ENCODE data around the gene TBCD.
"Not testable (repeated sequence)": the region's sequence is repeated elsewhere in the genome, so short reads cannot be mapped to it uniquely, and the experiment has no call there.

The TBCD gene

GRCh38 chr17:82729479-82730260, 22.2 kb upstream of the TBCD start:
- no peak for DNase-seq (ENCODE audit: low spot score)

DNA sequence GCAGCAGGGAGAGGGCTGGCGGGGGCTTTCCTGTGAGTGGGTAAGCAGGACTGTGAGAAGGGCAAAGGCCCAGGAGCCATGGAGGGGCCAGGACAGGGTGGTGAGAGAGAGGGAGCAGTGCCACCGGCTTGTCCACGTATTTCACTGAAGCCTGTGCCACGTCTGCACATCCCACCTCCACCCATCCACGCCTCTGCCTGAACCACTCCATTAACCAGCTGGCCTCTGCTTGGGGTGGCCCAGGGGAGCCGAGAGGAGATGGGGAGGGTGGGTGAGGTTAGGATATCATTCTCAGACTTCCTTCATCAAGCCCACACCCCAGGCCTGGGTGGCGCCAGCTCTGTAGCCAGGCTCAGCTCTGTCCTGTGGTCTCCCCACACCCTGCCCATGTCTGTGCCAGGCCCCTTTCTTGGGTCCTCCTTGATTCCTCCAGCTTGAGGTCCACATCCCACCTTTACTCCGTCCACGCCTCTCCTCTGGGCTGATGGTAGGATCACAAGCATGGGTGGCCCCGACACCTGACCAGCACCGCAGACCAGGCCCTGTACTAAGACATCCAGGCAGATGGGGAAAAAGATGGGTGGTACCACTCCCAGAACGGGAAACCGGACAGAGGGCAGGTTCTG, 19.6 kb upstream of the TBCD start:
- no peak for DNase-seq (ENCODE audit: low spot score)

- peak; percentile 86 for DNase-seq (ENCODE audit: low spot score)
These were observed 16.6 kb upstream of the TBCD start, which contains the start of gene FN3K for GRCh38 chr17:82734987-82735866. Gene FN3K, plus strand, starts transcription at chr17:82735615. Its CDS starts 22 bp downstream, at chr17:82735637.

- DNase-seq (ENCODE audit: low spot score), result peak; percentile 3
These were observed 15.2 kb upstream of the TBCD start for GRCh38 chr17:82736511-82737185.

- DNase-seq (ENCODE audit: low spot score), result peak; percentile 18
These were observed 13.6 kb upstream of the TBCD start for GRCh38 chr17:82737967-82738877.

DNA sequence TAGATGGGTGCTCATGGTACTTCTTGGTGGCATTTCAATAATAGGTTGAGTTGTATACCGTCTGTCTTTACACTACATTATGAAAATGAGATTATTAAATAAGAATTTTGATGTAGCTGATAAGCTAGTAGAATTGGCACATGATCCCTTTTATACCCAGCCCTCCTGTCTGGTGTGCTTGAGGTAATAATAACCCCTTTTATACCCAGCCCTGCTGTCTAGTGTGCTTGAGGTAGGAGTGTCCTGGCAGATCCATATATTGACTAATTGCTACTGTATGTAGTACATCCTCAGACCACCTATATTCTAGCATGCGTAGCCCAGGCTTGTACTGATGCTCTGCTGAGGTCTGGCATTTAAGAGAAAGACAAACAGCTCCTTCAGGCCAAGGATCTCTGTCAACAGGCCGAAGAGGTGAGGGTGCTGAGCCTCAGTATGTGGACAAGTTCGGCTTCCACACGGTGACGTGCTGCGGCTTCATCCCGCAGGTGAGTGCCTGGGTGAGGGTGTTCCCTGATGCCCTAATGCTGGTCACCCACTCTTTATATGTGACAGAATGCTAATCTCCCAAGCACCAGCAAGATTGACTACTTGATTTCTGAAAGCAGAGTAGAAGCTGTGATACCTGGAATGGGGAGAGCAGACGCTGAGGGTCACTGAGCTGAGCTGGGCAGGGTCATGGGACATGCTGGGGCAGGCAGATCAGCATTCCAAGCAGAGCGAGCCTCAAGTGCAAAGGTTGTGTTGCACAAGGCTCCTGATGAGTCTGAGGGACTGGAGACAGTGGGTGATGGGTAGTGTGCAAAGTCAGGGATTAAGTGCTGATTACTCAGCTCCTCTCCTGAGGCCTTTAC, 10.7 kb upstream of the TBCD start:
- DNase-seq (ENCODE audit: low spot score), result no peak

DNA sequence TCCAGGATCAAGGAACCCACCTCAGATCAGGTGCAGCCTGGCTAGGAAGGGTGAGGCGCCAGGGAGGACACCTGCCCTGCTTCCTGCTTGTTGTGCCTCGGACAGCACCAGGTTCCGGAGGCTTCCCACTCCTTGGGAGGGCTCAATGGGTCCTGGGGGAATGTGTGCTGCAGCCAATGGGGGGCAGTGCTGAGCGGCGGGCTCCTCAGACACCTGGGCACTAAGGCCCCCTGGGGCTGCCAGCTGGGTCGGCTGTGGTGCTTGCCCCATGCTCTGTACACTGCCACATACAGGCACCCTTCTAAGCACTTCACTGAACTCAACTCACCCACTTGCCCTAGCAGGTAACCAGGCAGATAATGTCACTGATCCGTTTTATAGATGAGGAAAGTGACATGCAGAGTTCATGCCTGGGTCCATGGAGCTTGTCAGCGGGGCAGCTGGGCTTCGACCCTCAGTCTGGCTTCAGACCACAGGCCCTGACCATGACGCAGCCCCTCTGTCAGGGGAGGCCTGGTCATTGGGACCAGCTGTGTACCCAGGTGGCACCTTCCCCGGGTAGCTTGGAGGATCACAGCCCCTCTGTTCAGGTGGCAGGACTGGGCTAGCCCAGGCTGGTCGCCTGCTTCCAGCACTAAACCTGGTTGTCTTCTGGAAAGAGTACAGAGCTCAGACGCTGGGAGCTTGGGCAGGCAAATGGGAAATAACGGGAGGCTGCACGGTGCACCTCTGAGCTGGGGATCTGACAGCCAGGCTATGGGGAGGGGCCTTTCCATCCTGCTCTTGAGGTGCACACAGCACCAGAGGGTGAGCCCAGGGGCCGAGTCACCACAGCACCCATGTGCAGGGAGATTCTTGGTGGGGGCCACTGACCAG, 8.3 kb upstream of the TBCD start:
- no peak for DNase-seq (ENCODE audit: low spot score)

DNA sequence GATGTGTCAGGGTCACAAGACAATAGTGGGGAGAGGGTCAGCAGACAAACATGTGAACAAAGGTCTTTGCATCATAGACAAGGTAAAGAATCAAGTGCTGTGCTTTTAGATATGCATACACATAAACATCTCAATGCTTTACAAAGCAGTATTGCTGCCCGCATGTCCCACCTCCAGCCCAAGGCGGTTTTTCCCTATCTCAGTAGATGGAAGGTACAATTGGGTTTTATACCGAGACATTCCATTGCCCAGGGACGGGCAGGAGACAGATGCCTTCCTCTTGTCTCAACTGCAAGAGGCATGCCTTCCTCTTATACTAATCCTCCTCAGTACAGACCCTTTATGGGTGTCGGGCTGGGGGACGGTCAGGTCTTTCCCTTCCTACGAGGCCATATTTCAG, 7.1 kb upstream of the TBCD start:
- DNase-seq (ENCODE audit: low spot score), result not testable (repeated sequence)

DNA sequence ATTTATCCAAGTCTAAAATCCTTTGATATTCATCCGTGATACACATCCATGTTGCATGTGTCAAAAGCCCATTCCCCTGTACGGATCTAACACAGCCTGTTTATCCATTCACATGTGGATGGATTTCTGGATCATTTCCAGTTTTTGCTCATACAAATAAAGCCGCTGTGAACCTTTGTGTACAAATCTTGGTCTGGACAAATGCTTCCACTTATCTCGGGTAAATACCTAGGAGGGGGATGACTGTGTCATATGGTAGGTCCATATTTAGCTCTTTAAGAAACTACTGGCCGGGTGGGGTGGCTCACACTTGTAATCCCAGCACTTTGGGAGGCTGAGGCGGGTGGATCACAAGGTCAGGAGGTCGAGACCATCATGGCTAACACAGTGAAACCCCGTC, 6.3 kb upstream of the TBCD start:
- no peak for DNase-seq (ENCODE audit: low spot score)

- DNase-seq (ENCODE audit: low spot score), result no peak
These were observed 3.1 kb upstream of the TBCD start for GRCh38 chr17:82748756-82749155.

DNA sequence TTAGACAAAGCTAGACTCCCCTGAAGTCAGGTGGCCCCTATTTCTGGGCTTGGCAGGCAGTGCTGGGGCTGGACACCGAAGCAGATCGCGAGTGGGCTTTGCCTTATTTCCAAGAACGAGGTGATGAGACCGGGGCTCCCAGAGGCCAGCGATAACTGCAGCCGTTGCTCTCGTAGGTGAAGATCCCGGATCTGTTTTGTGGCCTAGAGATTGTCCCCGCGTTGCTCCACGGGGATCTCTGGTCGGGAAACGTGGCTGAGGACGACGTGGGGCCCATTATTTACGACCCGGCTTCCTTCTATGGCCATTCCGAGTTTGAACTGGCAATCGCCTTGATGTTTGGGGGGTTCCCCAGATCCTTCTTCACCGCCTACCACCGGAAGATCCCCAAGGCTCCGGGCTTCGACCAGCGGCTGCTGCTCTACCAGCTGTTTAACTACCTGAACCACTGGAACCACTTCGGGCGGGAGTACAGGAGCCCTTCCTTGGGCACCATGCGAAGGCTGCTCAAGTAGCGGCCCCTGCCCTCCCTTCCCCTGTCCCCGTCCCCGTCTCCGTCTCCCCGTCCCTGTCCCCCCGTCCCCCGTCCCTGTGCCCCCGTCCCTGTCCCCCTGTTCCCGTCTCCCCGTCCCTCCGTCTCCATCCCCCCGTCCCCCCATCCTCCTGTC, 1.5 kb upstream of the TBCD start:
- DNase-seq (ENCODE audit: low spot score), result no peak

GRCh38 chr17:82751171-82751570, 694 bp upstream of the TBCD start:
- no peak for DNase-seq (ENCODE audit: low spot score)

- DNase-seq (ENCODE audit: low spot score), result peak; percentile 63
These were observed 721 bp downstream of the TBCD start for GRCh38 chr17:82752371-82753200.

DNA sequence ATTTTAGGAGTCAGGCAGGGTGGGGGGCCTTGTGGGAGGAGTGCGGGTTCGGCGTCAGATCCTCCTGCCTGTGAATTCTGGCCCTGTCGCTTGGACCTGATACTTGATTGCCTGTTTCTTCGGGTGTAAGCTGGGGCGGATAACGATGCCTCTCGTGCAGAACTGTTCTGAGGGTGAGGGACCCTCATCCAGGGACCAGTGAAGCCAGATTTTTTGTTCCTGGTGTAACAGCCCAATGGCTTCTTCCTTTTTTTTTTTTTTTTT, 1.3 kb downstream of the TBCD start:
- no peak for DNase-seq (ENCODE audit: low spot score)

GRCh38 chr17:82754297-82755208, 2.7 kb downstream of the TBCD start:
- DNase-seq (ENCODE audit: low spot score), result no peak

GRCh38 chr17:82756166-82756565, 4.3 kb downstream of the TBCD start:
- no peak for DNase-seq (ENCODE audit: low spot score)

GRCh38 chr17:82765371-82765770, 13.5 kb downstream of the TBCD start:
- DNase-seq (ENCODE audit: low spot score), result no peak

All from AG20443 (cell line).